ENCODE measurements around the gene EIF3J.

Gene EIF3J

GRCh38 chr15:44593042-44593736 lies 56.2 kb downstream of the EIF3J start:
- no peak for DNase-seq (ENCODE audit: low read depth in 4 of 4, low spot score in 1 of 4)

- DNase-seq (ENCODE audit: low read depth in 4 of 4, low spot score in 1 of 4): no peak
Observed at GRCh38 chr15:44595246-44595645, 58.3 kb downstream of the EIF3J start.

GRCh38 chr15:44595656-44596510 lies 58.9 kb downstream of the EIF3J start:
- no peak for DNase-seq (ENCODE audit: low read depth in 4 of 4, low spot score in 1 of 4)

- DNase-seq (ENCODE audit: low read depth in 4 of 4, low spot score in 1 of 4): no peak
Observed at GRCh38 chr15:44596511-44597010, 59.6 kb downstream of the EIF3J start.

- DNase-seq (ENCODE audit: low read depth in 4 of 4, low spot score in 1 of 4): no peak
Observed at GRCh38 chr15:44598066-44598465, 61.1 kb downstream of the EIF3J start.

GRCh38 chr15:44598892-44599291 lies 61.9 kb downstream of the EIF3J start:
- no peak for DNase-seq (ENCODE audit: low read depth in 4 of 4, low spot score in 1 of 4)

GRCh38 chr15:44603126-44603525 lies 66.2 kb downstream of the EIF3J start:
- no peak for DNase-seq (ENCODE audit: low read depth in 4 of 4, low spot score in 1 of 4)

- no peak for DNase-seq (ENCODE audit: low read depth in 4 of 4, low spot score in 1 of 4)
Observed at GRCh38 chr15:44606740-44607139, 69.8 kb downstream of the EIF3J start.
